Ovary (tissue), 3 donors: Measurements from ENCODE around the gene UQCRH.

Experiments used
- CTCF ChIP-seq, 3 donors: fragments of 450-650 bp in 2 of 3; fragments of 200-600 bp in 1 of 3; IDR thresholded peaks; one replicate each; pipeline versions ENCODE4 v1.5.1 to v1.8.0; 2016 to 2022; ENCODE audit warnings: antibody characterized with exemption in 3 of 3, mild to moderate bottlenecking in 1 of 3
- EP300 ChIP-seq: sonication (generic); formaldehyde crosslinking; IDR thresholded peaks from one replicate; pipeline ENCODE4 v1.6.1; 2017; ENCODE audit warnings: antibody characterized with exemption
- POLR2A ChIP-seq: fragments of 450-650 bp; IDR thresholded peaks from one replicate; pipeline ENCODE4 v1.6.1; 2017; ENCODE audit warnings: antibody characterized with exemption, mild to moderate bottlenecking, moderate library complexity
- donor health status: DM: no; HTN: no; CAD: no.

DNA sequence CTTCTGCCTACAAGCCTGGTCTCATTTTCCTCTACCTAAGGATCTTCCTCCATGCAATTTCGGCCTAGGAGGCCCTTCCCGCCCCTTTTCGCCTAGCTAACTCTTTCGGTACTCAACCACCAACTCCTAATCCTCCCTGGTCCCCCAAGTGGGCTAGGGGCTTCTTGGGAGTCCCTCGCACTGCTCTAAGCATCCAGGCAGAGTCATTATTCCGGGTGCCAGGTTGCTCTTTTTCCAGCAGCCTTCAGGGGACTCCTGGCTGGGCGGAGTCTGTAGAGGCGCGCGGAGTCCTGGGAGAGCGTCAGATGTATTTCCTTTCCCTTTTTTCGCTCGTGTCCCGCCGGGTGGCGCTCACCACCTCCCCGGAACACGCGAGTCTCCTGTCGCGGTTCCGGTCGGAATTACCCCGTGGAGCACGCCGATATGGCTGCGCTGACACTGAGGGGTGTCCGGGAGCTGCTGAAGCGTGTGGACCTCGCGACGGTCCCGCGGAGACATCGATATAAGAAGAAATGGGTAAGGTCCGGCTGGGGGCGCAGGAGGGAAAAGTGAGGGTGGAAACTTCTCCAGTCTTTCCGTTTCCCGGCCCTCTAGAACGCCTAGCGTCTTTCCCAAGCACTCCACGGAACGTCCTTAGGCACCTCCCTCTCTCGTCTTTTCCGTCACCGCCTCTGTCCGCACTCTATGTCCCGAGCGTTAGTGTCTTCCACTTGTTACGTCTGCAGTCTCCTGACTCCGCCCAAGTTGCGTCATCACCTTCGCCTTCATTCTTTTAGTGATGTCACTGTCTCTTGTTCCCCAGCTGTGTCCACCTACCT is 37.1 kb downstream of the UQCRH start, which contains the start of gene NSUN4:
- peak; percentile 39 to 90 (median 82) for TF ChIP-seq CTCF (IDR thresholded peaks at IDR 0.05)
- peak; percentile 87 for TF ChIP-seq POLR2A
- TF ChIP-seq EP300: peak; percentile 87
